Stromal cell of bone marrow (primary cell): ENCODE measurements around the gene CLEC9A.
A peak's percentile ranks its signal among the peaks of the same experiment; 100 is the strongest.
"Not testable (repeated sequence)": the region's sequence is repeated elsewhere in the genome, so short reads cannot be mapped to it uniquely, and the experiment has no call there.

Source experiments
- DNase-seq: peaks from one replicate; pipeline ENCODE4 v3.0.0-alpha.2; 2012; ENCODE audit warnings: low read depth

The CLEC9A gene

GRCh38 chr12:10030446-10030845 lies at the start of gene CLEC9A:
CLEC9A (plus strand) TSS chr12:10030682; CDS start chr12:10052688, 22,006 bp downstream.
- no peak for DNase-seq

- no peak for DNase-seq
These were observed 38.6 kb upstream of the CLEC9A start for GRCh38 chr12:9991876-9992275.

DNA sequence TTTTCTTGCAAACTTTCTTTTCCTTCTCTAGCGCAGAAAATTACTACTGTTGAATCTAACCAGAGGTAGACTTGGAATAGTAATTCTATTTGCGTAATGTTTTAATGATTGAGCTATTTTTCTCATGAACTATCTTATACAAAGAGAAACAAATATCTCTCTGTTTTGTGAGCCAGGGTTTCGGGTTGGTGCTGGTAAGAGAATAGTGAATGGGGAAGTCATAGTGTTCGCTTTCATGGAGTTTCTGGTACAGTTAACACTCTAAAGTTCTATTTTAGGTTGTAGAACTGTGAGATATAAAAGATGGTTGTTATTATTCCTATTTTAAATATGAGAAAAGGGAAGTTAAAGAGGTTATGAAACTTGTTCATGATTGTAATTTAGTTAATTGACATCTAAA lies 38.2 kb upstream of the CLEC9A start:
- DNase-seq: no peak

DNA sequence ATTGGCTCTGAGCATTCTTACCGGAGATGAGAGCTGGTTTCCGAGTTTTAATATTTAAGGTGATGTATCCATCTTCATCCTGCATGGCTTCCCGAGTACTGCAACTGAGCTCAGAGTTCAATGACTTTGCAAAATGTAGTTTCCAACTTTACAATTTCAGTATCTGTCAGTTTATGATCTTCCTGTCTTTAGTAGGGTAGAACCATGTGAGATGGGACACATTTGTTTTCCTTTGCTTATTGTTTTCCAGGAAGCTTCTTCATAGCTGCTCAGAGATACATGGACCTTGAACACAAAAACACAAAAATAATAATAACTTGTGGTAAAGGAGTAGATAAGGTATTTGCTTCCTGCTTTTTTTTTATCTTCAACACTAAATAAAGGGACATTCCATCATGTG lies 31.5 kb upstream of the CLEC9A start, which contains the start of gene CLEC1B:
CLEC1B (minus strand) TSS at position 106 of the 400 bp plus-strand sequence; CDS start at position 85, 21 bp downstream.
- DNase-seq: no peak

DNA sequence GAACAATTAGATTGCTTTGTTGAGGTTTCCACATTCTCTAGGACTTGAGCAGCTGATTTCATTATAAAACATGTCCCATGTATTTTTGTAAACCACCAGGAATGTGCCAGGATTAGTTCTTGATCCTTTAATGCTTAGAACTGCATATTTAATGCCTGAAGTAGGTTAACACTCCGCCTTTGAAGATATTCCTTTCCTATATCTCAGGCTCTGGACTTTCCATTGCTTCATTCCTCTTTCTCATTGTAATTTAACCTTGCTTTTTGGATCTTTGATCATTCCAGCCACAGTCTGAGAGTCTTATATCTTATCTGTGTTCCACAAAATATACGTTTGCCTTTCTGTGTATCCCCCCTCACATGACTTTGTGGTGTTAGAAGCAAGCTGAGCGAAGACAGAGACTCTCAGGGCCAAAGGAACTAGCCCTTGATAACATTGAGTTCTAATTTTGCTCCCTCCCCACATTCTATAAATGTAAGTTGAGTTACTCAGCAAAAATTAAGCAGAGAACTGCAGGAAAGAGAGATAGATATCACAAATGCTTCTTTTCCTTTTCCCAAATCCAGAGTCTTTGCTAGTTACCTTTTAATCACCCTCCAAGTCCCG lies 29.2 kb upstream of the CLEC9A start:
- no peak for DNase-seq

- DNase-seq: no peak
These were observed 17.7 kb upstream of the CLEC9A start for GRCh38 chr12:10012630-10013330.

- no peak for DNase-seq
These were observed 15.0 kb upstream of the CLEC9A start for GRCh38 chr12:10015450-10015849.

DNA sequence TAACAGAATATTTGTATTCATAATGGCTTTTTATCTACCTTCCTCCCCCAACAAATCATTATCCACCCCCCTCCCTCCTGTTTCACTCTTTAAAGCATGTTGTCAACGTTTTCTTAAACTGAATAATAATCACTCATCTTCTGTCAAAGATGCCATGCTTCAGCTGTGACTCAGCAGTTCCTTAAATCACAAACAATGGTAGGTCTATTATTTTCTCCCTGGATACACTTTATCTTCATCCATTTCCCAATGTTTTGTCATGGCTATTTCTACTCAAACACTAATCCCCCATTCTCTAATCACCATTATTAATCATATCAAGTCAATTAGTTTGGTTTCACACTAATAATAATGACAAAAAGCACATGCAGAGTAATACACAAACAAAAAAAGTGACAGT lies 13.6 kb upstream of the CLEC9A start:
- DNase-seq: no peak

DNA sequence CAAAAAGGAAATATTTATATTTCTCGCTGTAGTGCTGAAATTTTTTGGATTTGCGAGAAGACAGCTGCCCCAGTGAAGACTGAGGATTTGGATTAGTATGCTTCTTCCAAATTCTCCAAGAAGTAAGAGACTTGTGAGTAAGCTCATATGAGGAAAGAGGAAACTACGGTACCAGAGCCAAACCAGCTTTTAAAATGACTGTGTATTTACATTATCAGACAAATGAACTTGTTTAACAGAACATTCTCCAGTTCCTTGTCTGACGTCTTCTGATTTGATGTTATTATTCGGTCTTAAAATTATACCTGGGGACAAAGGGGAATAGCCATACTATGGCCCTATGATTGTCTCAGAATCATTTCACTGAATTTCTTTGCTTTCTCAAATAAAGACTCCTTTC lies 12.1 kb upstream of the CLEC9A start:
- DNase-seq: no peak

GRCh38 chr12:10021342-10021741 lies 9.1 kb upstream of the CLEC9A start:
- no peak for DNase-seq

DNA sequence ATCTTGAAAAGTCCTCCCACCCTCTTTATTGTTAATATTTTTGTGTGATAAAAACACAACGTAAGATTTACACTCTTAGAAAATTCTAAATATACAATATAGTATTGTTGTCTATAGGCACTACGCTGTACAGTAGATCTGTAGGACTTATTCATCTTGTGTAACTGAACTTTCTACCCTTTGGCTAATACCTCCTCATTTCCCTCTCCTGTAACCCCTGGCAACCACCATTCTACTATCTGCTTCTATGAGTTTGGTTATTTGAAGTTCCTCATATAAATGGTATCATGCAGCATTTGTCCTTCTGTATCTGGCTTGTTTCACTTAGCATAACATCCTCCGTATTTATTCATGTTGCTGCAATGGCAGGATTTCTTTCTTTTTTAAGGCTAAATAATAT lies 5.2 kb upstream of the CLEC9A start:
- DNase-seq: no peak

DNA sequence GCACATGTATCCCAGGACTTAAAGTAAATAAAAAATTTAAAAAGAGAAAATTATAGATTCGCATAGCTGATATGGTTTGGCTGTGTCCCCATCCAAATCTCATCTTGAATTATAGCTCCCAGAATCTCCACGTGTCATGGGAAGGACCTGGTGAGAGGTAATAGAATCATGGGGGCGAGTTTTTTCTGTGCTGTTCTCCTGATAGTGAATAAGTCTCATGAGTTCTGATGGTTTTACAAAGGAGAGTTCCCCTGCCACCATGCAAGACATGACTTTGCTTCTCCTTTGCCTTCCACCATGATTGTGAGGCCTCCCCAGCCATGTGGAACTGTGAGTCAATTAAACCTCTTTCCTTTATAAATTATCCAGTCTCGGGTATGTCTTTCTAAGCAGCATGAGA lies 3.8 kb upstream of the CLEC9A start:
- DNase-seq: not testable (repeated sequence)

GRCh38 chr12:10027311-10027710 lies 3.2 kb upstream of the CLEC9A start:
- no peak for DNase-seq

DNA sequence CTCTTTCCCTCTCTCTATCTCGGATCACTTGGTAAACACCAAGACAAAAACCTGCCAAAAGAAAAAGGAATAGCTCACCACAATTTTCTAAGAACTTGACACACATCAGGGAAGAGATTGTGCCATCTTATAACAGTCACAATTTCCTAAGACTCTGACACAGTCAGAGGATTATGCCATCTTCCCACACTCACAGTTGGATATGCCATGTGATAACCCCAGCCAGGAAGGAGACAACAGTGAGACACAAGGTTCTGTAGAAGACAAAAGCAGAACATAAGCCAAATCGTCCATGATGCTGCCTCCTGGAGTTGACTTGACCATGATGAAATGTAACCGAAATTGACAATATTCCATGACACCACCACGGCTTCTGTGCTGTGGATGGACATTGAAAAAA lies 2.8 kb upstream of the CLEC9A start:
- DNase-seq: peak; percentile 45

- no peak for DNase-seq
These were observed 839 bp downstream of the CLEC9A start for GRCh38 chr12:10031321-10031720.

- peak; percentile 40 for DNase-seq
These were observed 1.3 kb downstream of the CLEC9A start for GRCh38 chr12:10031771-10032175.

- DNase-seq: no peak
These were observed 3.5 kb downstream of the CLEC9A start for GRCh38 chr12:10033783-10034545.

- DNase-seq: no peak
These were observed 11.7 kb downstream of the CLEC9A start for GRCh38 chr12:10042167-10042566.

- DNase-seq: no peak
These were observed 18.0 kb downstream of the CLEC9A start for GRCh38 chr12:10048526-10048925.

GRCh38 chr12:10052193-10052913 lies 21.9 kb downstream of the CLEC9A start:
- no peak for DNase-seq

GRCh38 chr12:10058387-10058786 lies 27.9 kb downstream of the CLEC9A start:
- DNase-seq: no peak

- DNase-seq: no peak
These were observed 34.8 kb downstream of the CLEC9A start for GRCh38 chr12:10065241-10065640.
